Vagina (tissue), 2 donors: Measurements from ENCODE around the gene CDC42EP3. TPM values are rescaled to one million over a fixed set of nuclear protein-coding genes. Genes with fewer than 3 reads are reported as not detected.

Source experiments
- DNase-seq, 2 donors: peaks; one replicate each; pipeline ENCODE4 v3.0.0-alpha.2; 2017; ENCODE audit errors: extremely low spot score in 2 of 2
- H3K27ac ChIP-seq: fragments of 200-600 bp; sonication (generic); one replicate; pipeline ENCODE4 v1.5.1; 2019
- H3K27me3 ChIP-seq: fragments of 200-600 bp; sonication (generic); one replicate; pipeline ENCODE4 v1.5.1; 2019
- H3K36me3 ChIP-seq, 2 donors: fragments of 200-600 bp; sonication (generic); one replicate each; pipeline ENCODE4 v1.5.1; 2017 to 2019
- H3K4me1 ChIP-seq: fragments of 200-600 bp; sonication (generic); one replicate; pipeline ENCODE4 v1.5.1; 2019
- H3K4me3 ChIP-seq, 2 donors: fragments of 200-600 bp; sonication (generic); 1 replicate in 1 of 2; 2 replicates in 1 of 2; pipeline ENCODE4 v1.5.1; 2016 to 2019
- H3K9me3 ChIP-seq: fragments of 200-600 bp; sonication (generic); one replicate; pipeline ENCODE4 v1.5.1; 2019
- POLR2A ChIP-seq, 2 donors: fragments of 450-650 bp; IDR thresholded peaks; one replicate each; pipeline ENCODE4 v1.6.1; 2017; ENCODE audit warnings: antibody characterized with exemption in 2 of 2, mild to moderate bottlenecking in 2 of 2, moderate library complexity in 2 of 2
- POLR2AphosphoS5 ChIP-seq, 2 donors: sonication (generic); formaldehyde crosslinking; IDR thresholded peaks; one replicate each; pipeline ENCODE4 v1.9.0; 2017; ENCODE audit warnings: antibody characterized with exemption in 2 of 2, mild to moderate bottlenecking in 2 of 2, low read depth in 1 of 2; ENCODE audit not compliant: insufficient read depth in 1 of 2
- intact Hi-C: fragments of 100-400 bp; cut with DNase I; formaldehyde crosslinking; loops from one replicate; pipeline ENCODE4 v1.15.1; 2023
- total RNA-seq: library from RNA; depleted of rRNA; stranded (reverse); fragments of >200 nt; gene quantifications from one replicate; pipeline ENCODE4 v1.2.3, GENCODE V29; 2016
- TF ChIP-seq, protein P1 (sequence below), 3 experiments: fragments of 450-650 bp in 2 of 3; fragments of 200-600 bp in 1 of 3; sonication (generic) in 1 of 3; IDR thresholded peaks; one replicate each; pipeline ENCODE4 v1.5.1; 2017 to 2019; ENCODE audit warnings: antibody characterized with exemption in 3 of 3, mild to moderate bottlenecking in 2 of 3, moderate library complexity in 2 of 3

Gene CDC42EP3
- total RNA-seq, 1 donor from 2014 or later: 44.4 TPM

DNA sequence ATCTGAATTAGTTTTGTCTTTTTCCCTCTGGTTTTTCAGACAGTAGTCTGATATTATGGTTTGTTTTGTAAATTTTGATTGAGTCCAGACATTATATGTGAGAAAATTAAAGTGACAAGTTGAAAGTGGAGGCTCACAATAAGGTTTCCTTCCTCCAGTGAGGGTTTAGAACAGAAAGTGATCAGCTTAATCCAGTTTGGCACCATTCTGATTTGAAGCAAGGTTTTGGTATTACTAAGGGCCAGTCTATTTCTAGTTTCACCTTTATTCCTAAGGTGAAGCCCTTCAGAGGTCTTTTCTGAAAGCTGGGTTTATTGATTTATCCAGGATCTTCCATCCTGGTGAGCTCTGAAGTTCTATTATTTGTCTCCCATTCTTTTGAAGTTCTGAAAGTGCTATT, 68.7 kb downstream of the CDC42EP3 start:
- Histone ChIP-seq H3K4me3 (no peak overlapping the region), H3K27ac (no peak overlapping the region), H3K27me3 (no peaks in the 10 kb centered on the region), H3K36me3 (no peaks in the 10 kb centered on the region), H3K9me3 (no peaks in the 10 kb centered on the region), H3K4me1 (no peaks in the 10 kb centered on the region)
- TF ChIP-seq, protein P1, sequence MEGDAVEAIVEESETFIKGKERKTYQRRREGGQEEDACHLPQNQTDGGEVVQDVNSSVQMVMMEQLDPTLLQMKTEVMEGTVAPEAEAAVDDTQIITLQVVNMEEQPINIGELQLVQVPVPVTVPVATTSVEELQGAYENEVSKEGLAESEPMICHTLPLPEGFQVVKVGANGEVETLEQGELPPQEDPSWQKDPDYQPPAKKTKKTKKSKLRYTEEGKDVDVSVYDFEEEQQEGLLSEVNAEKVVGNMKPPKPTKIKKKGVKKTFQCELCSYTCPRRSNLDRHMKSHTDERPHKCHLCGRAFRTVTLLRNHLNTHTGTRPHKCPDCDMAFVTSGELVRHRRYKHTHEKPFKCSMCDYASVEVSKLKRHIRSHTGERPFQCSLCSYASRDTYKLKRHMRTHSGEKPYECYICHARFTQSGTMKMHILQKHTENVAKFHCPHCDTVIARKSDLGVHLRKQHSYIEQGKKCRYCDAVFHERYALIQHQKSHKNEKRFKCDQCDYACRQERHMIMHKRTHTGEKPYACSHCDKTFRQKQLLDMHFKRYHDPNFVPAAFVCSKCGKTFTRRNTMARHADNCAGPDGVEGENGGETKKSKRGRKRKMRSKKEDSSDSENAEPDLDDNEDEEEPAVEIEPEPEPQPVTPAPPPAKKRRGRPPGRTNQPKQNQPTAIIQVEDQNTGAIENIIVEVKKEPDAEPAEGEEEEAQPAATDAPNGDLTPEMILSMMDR (IDR thresholded peaks at IDR 0.05): no peak
- TF ChIP-seq POLR2A (IDR thresholded peaks at IDR 0.05): no peak
- TF ChIP-seq POLR2AphosphoS5 (IDR thresholded peaks at IDR 0.05; ENCODE audit: insufficient read depth in 1 of 2, low read depth in 1 of 2): no peak
- intact Hi-C loops: no loop called here
- no peak for DNase-seq

DNA sequence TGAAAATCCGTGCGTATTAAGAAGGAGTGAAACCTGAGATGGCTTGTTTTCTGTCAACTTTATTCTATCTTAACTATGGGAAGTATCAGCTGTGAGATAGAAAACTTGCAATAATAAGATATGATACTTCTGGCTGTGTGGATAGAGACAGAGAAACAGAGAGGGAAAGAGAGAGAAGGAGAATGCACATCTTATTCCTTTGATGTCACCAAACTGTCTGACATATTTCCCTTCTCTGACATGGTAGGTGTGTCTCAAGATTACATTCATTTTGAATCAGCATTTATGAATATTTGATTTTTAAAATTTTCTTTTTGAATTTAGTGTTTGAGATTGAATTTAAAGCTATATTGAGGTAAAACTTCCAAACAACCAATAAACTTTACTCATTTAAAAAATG, 69.4 kb downstream of the CDC42EP3 start:
- no peak for DNase-seq
- H3K4me1 ChIP-seq: no peaks in the 10 kb centered on the region

DNA sequence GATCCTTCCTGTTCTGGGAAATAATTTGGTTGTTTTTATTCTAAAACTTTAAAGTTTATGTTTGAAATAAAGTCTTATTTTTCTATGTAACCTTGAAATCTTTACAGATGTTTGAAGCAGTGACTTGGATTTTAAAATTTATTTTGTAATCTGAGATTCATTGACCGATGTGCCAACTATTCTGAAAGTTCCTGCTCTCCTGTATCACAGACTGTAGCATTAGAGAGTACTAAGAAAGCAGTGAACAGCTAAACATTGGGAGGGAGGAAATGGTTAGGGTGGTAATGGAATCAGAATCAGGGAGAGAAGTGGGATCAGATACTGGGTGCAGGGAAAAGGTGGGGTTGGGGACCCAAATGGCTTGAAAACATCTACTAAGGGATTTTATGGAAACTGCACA, 69.9 kb downstream of the CDC42EP3 start:
- DNase-seq: no peak
- Histone ChIP-seq H3K4me1 (no peaks in the 10 kb centered on the region), H3K27me3 (no peaks in the 10 kb centered on the region), H3K36me3 (no peaks in the 10 kb centered on the region), H3K9me3 (no peaks in the 10 kb centered on the region), H3K4me3 (no peak overlapping the region), H3K27ac (no peak overlapping the region)
- TF ChIP-seq POLR2A (IDR thresholded peaks at IDR 0.05) (no peak), POLR2AphosphoS5 (IDR thresholded peaks at IDR 0.05; ENCODE audit: insufficient read depth in 1 of 2, low read depth in 1 of 2) (no peak)
- TF ChIP-seq, protein P1 (IDR thresholded peaks at IDR 0.05): no peak
- intact Hi-C loops: no loop called here

More for the DNA sequence above, 69.4 kb downstream of the CDC42EP3 start:
- no peak for TF ChIP-seq POLR2AphosphoS5 (IDR thresholded peaks at IDR 0.05; ENCODE audit: insufficient read depth in 1 of 2, low read depth in 1 of 2)
- TF ChIP-seq, protein P1 (IDR thresholded peaks at IDR 0.05): no peak
- TF ChIP-seq POLR2A (IDR thresholded peaks at IDR 0.05): no peak
- Histone ChIP-seq H3K4me3 (no peak overlapping the region), H3K27ac (no peak overlapping the region), H3K36me3 (no peaks in the 10 kb centered on the region), H3K9me3 (no peaks in the 10 kb centered on the region), H3K27me3 (no peaks in the 10 kb centered on the region)
- intact Hi-C loops: no loop called here

DNA sequence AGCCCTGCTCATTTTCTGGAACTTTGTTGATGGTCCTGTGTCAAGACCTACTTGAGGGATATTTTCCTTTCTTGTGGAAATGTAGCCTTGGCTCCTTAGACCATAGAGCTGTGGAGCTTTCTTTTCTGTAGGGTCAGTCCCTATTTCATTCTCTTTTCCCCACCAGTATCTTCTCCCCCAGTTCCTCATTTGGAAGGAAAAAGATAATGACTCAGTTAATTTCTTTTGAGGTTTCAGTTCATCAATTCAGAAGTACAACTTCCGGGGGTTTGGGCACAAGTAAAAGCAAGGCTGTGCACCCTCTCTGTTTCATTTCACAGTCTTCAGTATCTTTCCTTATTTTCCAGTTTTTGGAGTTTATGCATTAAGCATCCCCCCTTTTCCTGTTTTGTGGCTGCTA, 70.7 kb downstream of the CDC42EP3 start:
- H3K36me3 ChIP-seq: no peaks in the 10 kb centered on the region
- H3K4me1 ChIP-seq: no peaks in the 10 kb centered on the region
- intact Hi-C loops: no loop called here
- no peak for DNase-seq
- H3K4me3 ChIP-seq: peak overlapping the region in 1 of 2 donors; percentile 13
- H3K27me3 ChIP-seq: no peaks in the 10 kb centered on the region
- no peaks in the 10 kb centered on the region for H3K9me3 ChIP-seq
- no peak overlapping the region for H3K27ac ChIP-seq
- TF ChIP-seq, protein P1 (IDR thresholded peaks at IDR 0.05): no peak
- TF ChIP-seq POLR2A (IDR thresholded peaks at IDR 0.05): no peak
- TF ChIP-seq POLR2AphosphoS5 (IDR thresholded peaks at IDR 0.05; ENCODE audit: insufficient read depth in 1 of 2, low read depth in 1 of 2): no peak

DNA sequence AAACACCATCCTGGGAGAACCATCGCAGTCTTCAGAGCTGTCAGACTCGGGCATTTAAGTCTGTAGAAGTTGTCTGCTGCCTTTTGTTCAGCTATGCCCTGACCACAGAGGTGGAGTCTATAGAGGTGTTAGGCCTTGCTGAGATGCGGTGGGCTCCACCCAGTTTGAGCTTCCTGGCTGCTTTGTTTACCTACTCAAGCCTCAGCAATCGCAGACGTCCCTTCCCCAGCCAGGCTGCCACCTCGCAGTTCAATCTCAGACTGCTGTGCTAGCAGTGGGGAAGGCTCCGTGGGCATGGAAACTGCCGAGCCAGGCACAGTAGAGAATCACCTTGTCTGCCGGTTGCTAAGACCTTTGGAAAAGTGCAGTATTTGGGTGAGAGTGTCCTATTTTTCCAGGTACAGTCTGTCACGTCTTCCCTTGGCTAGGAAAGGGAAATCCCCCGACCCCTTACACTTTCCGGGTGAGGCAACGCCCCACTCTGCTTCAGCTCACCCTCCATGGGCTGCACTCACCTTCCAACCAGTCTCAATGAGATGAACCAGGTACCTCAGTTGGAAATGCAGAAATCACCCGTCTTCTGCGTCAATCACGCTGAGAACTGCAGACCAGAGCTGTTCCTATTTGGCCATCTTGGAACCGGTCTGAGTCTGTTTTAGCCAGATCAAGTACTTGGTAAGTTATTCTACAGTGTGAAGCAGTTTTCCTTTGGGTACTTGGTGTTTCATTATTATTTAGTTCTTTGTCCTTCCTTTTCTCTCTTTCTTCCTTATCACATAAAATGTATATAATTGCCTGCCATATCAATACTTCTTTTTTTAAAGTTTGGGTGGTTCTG, 71.5 kb downstream of the CDC42EP3 start:
- no peak for DNase-seq
- Histone ChIP-seq H3K27me3 (no peaks in the 10 kb centered on the region), H3K27ac (peak overlapping the region; percentile 20), H3K4me3 (peak overlapping the region in 1 of 2 donors; percentile 13), H3K36me3 (no peaks in the 10 kb centered on the region), H3K9me3 (no peaks in the 10 kb centered on the region), H3K4me1 (no peaks in the 10 kb centered on the region)
- intact Hi-C loops: no loop called here
- TF ChIP-seq POLR2AphosphoS5 (IDR thresholded peaks at IDR 0.05; ENCODE audit: insufficient read depth in 1 of 2, low read depth in 1 of 2) (peak in 1 of 2 donors; percentile 44), POLR2A (IDR thresholded peaks at IDR 0.05) (no peak)
